ENCODE measurements around the gene KRTAP20-2.

Gene KRTAP20-2

DNA sequence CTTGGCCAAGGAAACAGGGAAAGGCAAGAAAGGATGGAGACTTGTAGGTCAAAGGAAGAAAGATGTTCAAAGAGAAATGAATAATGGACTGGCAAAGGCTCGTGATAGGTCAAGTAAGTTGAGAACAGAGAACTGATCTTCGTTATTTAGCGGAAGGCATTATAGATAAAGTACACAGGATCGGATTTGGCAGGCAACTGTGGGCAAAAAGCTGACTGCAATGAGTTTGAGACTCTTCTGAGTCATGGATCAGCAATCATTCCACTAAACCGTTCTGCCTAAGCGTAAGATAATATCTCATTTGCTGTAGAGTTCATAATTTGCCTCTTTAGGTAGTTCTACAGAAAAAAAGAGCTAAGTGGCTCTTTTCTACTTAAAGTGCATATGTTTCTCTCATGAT is 49.5 kb downstream of the KRTAP20-2 start:
- Histone ChIP-seq H3K9me3 (ENCODE audit: insufficient read depth, low read length) (no peaks in the 10 kb centered on the region), H3K9me2 (replicated peaks; ENCODE audit: insufficient read depth, low read length) (no peaks in the 10 kb centered on the region), H3K27me3 (ENCODE audit: low read length) (no peaks in the 10 kb centered on the region), H3K79me2 (ENCODE audit: insufficient read depth, low read length) (no peaks in the 10 kb centered on the region), H3K4me3 (ENCODE audit: insufficient read depth, low read length, poor library complexity, severe bottlenecking) (no peak overlapping the region), H2AFZ (ENCODE audit: low read depth, low read length, severe bottlenecking) (no peak overlapping the region), H3F3A (ENCODE audit: insufficient read depth) (no peaks in the 10 kb centered on the region), H3K27ac (ENCODE audit: low read depth, low read length) (no peak overlapping the region), H3K9ac (ENCODE audit: low read length) (no peak overlapping the region), H3K36me3 (ENCODE audit: low read length) (no peaks in the 10 kb centered on the region), H3K4me2 (ENCODE audit: low read depth, low read length, poor library complexity, severe bottlenecking) (no peak overlapping the region), H4K20me1 (ENCODE audit: low read depth, low read length) (no peaks in the 10 kb centered on the region)
- TF ChIP-seq, protein P1, sequence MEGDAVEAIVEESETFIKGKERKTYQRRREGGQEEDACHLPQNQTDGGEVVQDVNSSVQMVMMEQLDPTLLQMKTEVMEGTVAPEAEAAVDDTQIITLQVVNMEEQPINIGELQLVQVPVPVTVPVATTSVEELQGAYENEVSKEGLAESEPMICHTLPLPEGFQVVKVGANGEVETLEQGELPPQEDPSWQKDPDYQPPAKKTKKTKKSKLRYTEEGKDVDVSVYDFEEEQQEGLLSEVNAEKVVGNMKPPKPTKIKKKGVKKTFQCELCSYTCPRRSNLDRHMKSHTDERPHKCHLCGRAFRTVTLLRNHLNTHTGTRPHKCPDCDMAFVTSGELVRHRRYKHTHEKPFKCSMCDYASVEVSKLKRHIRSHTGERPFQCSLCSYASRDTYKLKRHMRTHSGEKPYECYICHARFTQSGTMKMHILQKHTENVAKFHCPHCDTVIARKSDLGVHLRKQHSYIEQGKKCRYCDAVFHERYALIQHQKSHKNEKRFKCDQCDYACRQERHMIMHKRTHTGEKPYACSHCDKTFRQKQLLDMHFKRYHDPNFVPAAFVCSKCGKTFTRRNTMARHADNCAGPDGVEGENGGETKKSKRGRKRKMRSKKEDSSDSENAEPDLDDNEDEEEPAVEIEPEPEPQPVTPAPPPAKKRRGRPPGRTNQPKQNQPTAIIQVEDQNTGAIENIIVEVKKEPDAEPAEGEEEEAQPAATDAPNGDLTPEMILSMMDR (IDR thresholded peaks at IDR 0.05; ENCODE audit: insufficient read depth, low read length, poor library complexity, severe bottlenecking), result no peak
- no peak for TF ChIP-seq EZH2phosphoT487 (conservative IDR thresholded peaks at IDR 0.05; ENCODE audit: low read length)
